Effector memory CD4-positive, alpha-beta T cell (primary cell): ENCODE results near the gene AK9.

ENCODE experiments used
- DNase-seq, 3 donors: peaks; one replicate each; pipeline ENCODE4 v3.0.0-alpha.2; 2020
- H3K27ac ChIP-seq: 2 replicates; pipeline ENCODE4 v1.7.0; 2013; ENCODE audit warnings: mild to moderate bottlenecking, low read length, moderate library complexity; ENCODE audit not compliant: insufficient read depth, poor library complexity, severe bottlenecking
- H3K27me3 ChIP-seq: replicated peaks from 2 replicates; pipeline ENCODE4 v1.7.0; 2013; ENCODE audit warnings: mild to moderate bottlenecking, low read length; ENCODE audit not compliant: insufficient read depth, control insufficient read depth, poor library complexity, severe bottlenecking
- H3K36me3 ChIP-seq: 2 replicates; pipeline ENCODE4 v1.7.0; 2013; ENCODE audit warnings: mild to moderate bottlenecking, low read length, moderate library complexity; ENCODE audit not compliant: control insufficient read depth, insufficient read depth
- H3K4me1 ChIP-seq: 2 replicates; pipeline ENCODE4 v1.7.0; 2013; ENCODE audit warnings: low read length, mild to moderate bottlenecking; ENCODE audit not compliant: control insufficient read depth, insufficient read depth, poor library complexity, severe bottlenecking
- H3K4me3 ChIP-seq: 2 replicates; pipeline ENCODE4 v1.7.0; 2013; ENCODE audit warnings: low read length, low read depth, mild to moderate bottlenecking; ENCODE audit not compliant: insufficient read depth, poor library complexity, severe bottlenecking
- H3K9me3 ChIP-seq: 2 replicates; pipeline ENCODE4 v1.7.0; 2013; ENCODE audit warnings: mild to moderate bottlenecking, low read length, moderate library complexity; ENCODE audit not compliant: control insufficient read depth

Gene AK9

GRCh38 chr6:109491207-109491938, 199.6 kb downstream of the AK9 start:
- no peaks in the 10 kb centered on the region for H3K36me3 ChIP-seq
- peak overlapping the region; percentile 50 for H3K27ac ChIP-seq
- peaks cover 19% of the 10 kb centered on the region for H3K4me1 ChIP-seq
- no peaks in the 10 kb centered on the region for H3K9me3 ChIP-seq
- DNase-seq: no peak
- no peak overlapping the region for H3K4me3 ChIP-seq
- H3K27me3 ChIP-seq: no peaks in the 10 kb centered on the region

GRCh38 chr6:109490713-109491112, 200.3 kb downstream of the AK9 start:
- H3K27ac ChIP-seq: peak overlapping the region; percentile 50
- DNase-seq: no peak
- no peaks in the 10 kb centered on the region for H3K9me3 ChIP-seq
- H3K4me3 ChIP-seq: no peak overlapping the region
- H3K27me3 ChIP-seq: no peaks in the 10 kb centered on the region
- peaks cover 19% of the 10 kb centered on the region for H3K4me1 ChIP-seq
- no peaks in the 10 kb centered on the region for H3K36me3 ChIP-seq

DNA sequence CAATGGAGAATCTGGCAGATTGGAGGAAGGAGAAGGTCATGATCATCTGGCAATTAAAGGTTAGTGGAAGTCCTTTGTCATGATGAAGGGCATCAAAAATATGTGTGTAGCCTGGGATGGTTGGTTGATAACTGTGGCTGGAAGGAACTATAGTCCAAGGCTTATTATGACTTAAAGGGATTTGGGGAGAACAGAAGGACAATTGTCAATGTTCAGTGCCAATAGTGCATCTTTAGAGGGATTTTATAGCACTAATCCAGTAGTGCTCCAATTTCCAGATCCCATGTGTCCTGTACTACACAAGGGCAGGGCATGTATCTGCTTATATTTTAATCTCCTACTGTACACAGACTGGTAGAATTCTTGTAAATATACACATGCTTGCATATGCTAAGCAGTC, 203.0 kb downstream of the AK9 start:
- Histone ChIP-seq H3K27ac (no peak overlapping the region), H3K36me3 (no peaks in the 10 kb centered on the region), H3K4me1 (peaks cover 19% of the 10 kb centered on the region), H3K4me3 (no peak overlapping the region), H3K9me3 (no peaks in the 10 kb centered on the region), H3K27me3 (no peaks in the 10 kb centered on the region)
- DNase-seq: no peak

DNA sequence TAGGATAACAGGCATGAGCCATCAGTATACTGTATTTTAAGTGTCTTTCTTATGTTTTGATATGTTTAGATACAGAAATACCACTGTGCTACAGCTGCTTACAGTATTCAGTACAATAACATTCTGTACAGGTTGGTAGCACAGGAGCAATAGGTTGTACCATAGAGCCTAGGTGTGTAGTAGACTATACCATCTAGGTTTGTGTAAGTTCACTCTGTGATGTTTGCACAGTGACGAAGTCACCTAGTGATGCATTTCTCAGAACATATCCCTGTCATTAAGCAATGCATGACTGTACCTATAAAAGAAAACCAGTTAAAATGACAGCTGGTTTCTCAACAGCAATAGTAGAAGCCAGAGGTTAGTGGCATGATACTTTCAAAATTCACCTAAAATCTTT, 204.9 kb downstream of the AK9 start:
- no peak for DNase-seq
- Histone ChIP-seq H3K27ac (no peak overlapping the region), H3K4me1 (peaks cover 21% of the 10 kb centered on the region), H3K9me3 (no peaks in the 10 kb centered on the region), H3K4me3 (no peak overlapping the region), H3K27me3 (no peaks in the 10 kb centered on the region), H3K36me3 (no peaks in the 10 kb centered on the region)

DNA sequence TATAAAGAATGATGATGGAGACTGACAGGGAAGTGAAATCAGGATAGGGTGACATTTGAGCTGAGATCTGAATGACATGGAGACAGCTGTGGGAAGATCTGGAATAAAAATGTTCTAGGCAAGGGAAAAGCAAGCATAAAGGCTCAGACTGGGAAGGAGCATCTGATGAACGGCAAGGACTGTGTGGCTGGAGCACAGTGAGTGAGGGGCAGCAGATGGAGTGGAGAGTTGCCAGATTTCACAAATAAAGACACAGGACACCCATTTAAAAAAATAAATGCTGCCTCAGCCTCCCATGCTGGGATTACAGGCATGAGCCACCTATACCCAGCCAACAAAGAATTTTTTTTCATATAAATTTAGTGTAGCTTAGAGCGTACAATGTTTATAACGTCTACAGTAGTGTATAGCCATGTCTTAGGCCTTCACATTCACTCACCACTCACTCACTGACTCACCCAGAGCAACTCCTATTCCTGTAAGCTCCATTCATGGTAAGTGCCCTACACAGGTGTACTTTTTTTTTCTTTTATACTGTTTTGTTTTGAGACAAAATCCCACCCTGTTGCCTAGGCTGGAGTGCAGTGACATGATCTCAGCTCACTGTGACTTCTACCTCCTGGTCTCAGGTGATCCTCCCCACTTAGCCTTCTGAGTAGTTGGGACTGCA, 205.6 kb downstream of the AK9 start:
- peaks cover 21% of the 10 kb centered on the region for H3K4me1 ChIP-seq
- H3K27me3 ChIP-seq: no peaks in the 10 kb centered on the region
- H3K9me3 ChIP-seq: no peaks in the 10 kb centered on the region
- no peak overlapping the region for H3K4me3 ChIP-seq
- H3K27ac ChIP-seq: no peak overlapping the region
- DNase-seq: no peak
- no peaks in the 10 kb centered on the region for H3K36me3 ChIP-seq

DNA sequence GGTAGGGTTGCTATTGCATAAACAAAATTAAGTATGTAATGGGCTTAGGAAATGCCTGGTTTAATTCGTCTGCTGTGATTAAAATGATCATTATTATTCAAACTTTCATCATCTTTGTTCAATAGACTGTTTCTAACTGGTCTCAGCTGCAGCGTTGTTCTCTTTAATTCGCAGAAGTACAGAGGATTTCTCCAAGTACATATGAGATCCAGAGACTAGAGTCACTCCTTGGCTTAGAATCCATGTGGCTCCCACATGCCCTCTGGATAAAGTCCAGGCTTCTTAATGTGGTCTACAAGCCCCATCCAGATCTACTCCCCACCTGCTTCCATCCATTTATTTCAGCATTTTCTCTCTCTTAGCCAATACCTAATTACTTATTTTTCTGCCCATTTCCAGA, 206.9 kb downstream of the AK9 start:
- no peaks in the 10 kb centered on the region for H3K9me3 ChIP-seq
- DNase-seq: no peak
- no peaks in the 10 kb centered on the region for H3K27me3 ChIP-seq
- peaks cover 23% of the 10 kb centered on the region for H3K4me1 ChIP-seq
- no peak overlapping the region for H3K4me3 ChIP-seq
- peak overlapping the region; percentile 68 for H3K27ac ChIP-seq
- no peaks in the 10 kb centered on the region for H3K36me3 ChIP-seq

- H3K27me3 ChIP-seq: no peaks in the 10 kb centered on the region
- peak overlapping the region; percentile 37 for H3K4me3 ChIP-seq
- no peaks in the 10 kb centered on the region for H3K9me3 ChIP-seq
- H3K36me3 ChIP-seq: no peaks in the 10 kb centered on the region
- no peak for DNase-seq
- H3K27ac ChIP-seq: peak overlapping the region; percentile 68
- H3K4me1 ChIP-seq: peaks cover 23% of the 10 kb centered on the region
These were observed 207.3 kb downstream of the AK9 start for GRCh38 chr6:109483735-109484057.

DNA sequence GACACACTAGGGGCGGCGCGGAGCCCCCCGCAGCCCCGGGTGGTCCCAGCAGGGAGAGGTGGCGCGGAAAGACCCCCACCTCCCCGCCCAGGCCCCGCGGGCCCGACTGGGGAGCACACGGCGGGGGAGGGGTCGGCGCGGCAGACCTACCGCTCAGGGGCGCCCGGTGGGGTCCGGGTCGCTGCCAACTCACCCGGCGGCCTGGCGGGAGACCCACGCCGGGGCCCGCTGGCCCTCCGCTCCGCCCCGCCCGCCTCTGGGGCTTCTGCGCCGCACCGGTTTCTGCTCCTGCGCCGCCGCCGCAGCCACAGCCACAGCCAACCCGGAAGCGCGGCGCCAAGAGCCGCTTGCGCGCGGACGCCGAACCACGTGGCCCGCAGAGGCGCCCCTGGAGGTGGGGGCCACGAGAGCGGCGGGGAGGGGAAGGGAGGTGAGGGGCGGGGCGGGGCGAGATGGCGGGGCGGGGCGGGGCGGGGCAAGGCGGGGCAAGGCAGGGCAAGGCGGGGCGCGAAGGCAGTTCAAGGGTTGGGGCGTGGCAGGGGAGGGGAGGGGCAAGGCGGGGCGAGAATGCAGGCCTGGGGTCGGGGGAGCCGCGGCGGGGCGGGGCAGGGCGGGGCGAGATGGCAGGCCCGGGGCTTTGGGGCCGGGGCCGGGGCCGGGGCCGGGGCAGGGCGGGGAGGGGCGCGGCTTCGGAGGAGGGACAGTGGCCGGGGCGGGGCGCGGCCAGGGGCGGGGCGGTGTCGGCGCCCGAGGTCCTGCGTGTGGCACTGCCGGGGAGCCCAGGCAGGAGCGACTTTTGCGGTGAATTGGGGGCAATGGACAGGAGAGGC, 207.9 kb downstream of the AK9 start, which contains the start of gene ZBTB24:
ZBTB24 (minus strand) TSS at position 315 of the 830 bp plus-strand sequence. CDS start 1,193 bp downstream, outside the sequence.
- Histone ChIP-seq H3K36me3 (no peaks in the 10 kb centered on the region), H3K4me1 (peaks cover 29% of the 10 kb centered on the region), H3K9me3 (no peaks in the 10 kb centered on the region), H3K27me3 (no peaks in the 10 kb centered on the region), H3K4me3 (peak within 1 kb of the TSS; percentile 63), H3K27ac (peak within 1 kb of the TSS; percentile 78)
- peak; percentile 81 to 88 (median 84) for DNase-seq

- Histone ChIP-seq H3K4me1 (peaks cover 45% of the 10 kb centered on the region), H3K4me3 (peak overlapping the region; percentile 63), H3K9me3 (no peaks in the 10 kb centered on the region), H3K27me3 (no peaks in the 10 kb centered on the region), H3K27ac (no peak overlapping the region), H3K36me3 (peaks cover 6% of the 10 kb centered on the region)
- DNase-seq: no peak
These were observed 210.0 kb downstream of the AK9 start for GRCh38 chr6:109480993-109481480.
